Stimulated activated CD8-positive, alpha-beta memory T cell treated with anti-CD3 and anti-CD28 coated beads, Interleukin-2, amount 100 ng/mL, for 48 hours (primary cell): ENCODE results near the gene RRP15.

ENCODE experiments used
- DNase-seq, 2 donors: peaks; one replicate each; pipeline ENCODE4 v3.0.0-alpha.2; 2020; ENCODE audit warnings: low read depth in 2 of 2

Gene RRP15

GRCh38 chr1:218362418-218363076 is 77.5 kb downstream of the RRP15 start:
- DNase-seq: no peak

GRCh38 chr1:218363141-218363540 is 78.0 kb downstream of the RRP15 start:
- no peak for DNase-seq

GRCh38 chr1:218364028-218364710 is 79.1 kb downstream of the RRP15 start:
- DNase-seq: no peak

- DNase-seq: no peak
Observed at GRCh38 chr1:218365226-218365999, 80.3 kb downstream of the RRP15 start.

- DNase-seq: no peak
Observed at GRCh38 chr1:218366322-218367052, 81.4 kb downstream of the RRP15 start.

GRCh38 chr1:218367118-218367517 is 82.0 kb downstream of the RRP15 start:
- DNase-seq: no peak

GRCh38 chr1:218368686-218369085 is 83.6 kb downstream of the RRP15 start:
- DNase-seq: no peak

- no peak for DNase-seq
Observed at GRCh38 chr1:218369688-218370511, 84.8 kb downstream of the RRP15 start.

GRCh38 chr1:218371927-218372672 is 87.0 kb downstream of the RRP15 start:
- DNase-seq: no peak

- DNase-seq: no peak
Observed at GRCh38 chr1:218374401-218375353, 89.6 kb downstream of the RRP15 start.

GRCh38 chr1:218376722-218377121 is 91.6 kb downstream of the RRP15 start:
- no peak for DNase-seq

GRCh38 chr1:218377143-218377660 is 92.1 kb downstream of the RRP15 start:
- DNase-seq: peak; percentile 26 to 51

GRCh38 chr1:218380125-218380977 is 95.3 kb downstream of the RRP15 start:
- no peak for DNase-seq

GRCh38 chr1:218382261-218382660 is 97.2 kb downstream of the RRP15 start:
- no peak for DNase-seq

- no peak for DNase-seq
Observed at GRCh38 chr1:218383051-218383450, 98.0 kb downstream of the RRP15 start.

- no peak for DNase-seq
Observed at GRCh38 chr1:218383681-218384080, 98.6 kb downstream of the RRP15 start.

GRCh38 chr1:218384581-218384993 is 99.5 kb downstream of the RRP15 start:
- DNase-seq: no peak
